Measurements from ENCODE around the gene EDC4. TPM values are rescaled to one million over a fixed set of nuclear protein-coding genes. Genes with fewer than 3 reads are reported as not detected.
"Not testable (repeated sequence)": the region's sequence is repeated elsewhere in the genome, so short reads cannot be mapped to it uniquely, and the experiment has no call there.

The EDC4 gene
- total RNA-seq, 1 donor: 47.4 TPM

DNA sequence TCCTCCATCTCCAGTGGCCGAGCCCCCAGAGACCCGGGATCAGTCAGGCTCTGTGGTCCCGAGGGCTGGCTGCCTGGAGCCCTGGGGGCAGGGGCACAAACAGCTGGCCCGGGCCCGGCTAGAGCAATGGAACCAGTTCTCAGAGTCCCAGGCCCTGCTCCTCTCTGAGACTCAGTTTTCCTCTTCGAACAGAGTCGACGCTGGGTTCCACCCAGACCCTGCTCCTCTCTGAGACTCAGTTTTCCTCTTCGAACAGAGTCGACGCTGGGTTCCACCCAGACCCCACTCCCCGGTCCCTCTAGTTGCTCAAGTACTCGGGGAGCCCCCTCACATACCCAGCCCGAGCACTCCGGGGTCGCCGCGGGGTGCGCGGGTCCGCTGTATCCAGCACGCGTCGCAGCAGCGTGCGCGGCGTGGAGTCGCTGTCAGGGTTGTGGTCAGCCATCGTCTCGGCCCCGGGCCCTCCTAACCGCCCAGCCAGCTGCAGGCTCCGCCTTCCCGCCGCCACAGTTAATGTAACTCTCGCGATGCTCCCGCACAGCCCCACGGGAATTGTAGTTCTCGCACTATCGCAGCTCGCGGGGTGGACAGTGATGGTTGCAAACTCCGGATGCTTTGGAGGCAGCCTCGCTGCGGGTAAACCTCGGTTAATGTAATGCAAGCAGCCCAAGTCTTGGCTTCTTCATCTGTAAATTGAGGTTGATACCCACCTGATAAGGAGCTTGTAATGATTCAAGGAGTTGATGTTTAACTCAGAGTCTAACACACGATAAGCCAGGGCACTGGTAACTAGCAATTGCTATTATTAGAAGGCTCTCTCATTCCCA, 39.2 kb upstream of the EDC4 start:
- TF ChIP-seq, protein P1, sequence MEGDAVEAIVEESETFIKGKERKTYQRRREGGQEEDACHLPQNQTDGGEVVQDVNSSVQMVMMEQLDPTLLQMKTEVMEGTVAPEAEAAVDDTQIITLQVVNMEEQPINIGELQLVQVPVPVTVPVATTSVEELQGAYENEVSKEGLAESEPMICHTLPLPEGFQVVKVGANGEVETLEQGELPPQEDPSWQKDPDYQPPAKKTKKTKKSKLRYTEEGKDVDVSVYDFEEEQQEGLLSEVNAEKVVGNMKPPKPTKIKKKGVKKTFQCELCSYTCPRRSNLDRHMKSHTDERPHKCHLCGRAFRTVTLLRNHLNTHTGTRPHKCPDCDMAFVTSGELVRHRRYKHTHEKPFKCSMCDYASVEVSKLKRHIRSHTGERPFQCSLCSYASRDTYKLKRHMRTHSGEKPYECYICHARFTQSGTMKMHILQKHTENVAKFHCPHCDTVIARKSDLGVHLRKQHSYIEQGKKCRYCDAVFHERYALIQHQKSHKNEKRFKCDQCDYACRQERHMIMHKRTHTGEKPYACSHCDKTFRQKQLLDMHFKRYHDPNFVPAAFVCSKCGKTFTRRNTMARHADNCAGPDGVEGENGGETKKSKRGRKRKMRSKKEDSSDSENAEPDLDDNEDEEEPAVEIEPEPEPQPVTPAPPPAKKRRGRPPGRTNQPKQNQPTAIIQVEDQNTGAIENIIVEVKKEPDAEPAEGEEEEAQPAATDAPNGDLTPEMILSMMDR (IDR thresholded peaks at IDR 0.05; ENCODE audit: insufficient read depth, low read length): no peak
- peak overlapping the region; percentile 85 for H3K4me3 ChIP-seq (ENCODE audit: low read depth, low read length)
- peak; percentile 90 for DNase-seq (ENCODE audit: low read depth)

DNA sequence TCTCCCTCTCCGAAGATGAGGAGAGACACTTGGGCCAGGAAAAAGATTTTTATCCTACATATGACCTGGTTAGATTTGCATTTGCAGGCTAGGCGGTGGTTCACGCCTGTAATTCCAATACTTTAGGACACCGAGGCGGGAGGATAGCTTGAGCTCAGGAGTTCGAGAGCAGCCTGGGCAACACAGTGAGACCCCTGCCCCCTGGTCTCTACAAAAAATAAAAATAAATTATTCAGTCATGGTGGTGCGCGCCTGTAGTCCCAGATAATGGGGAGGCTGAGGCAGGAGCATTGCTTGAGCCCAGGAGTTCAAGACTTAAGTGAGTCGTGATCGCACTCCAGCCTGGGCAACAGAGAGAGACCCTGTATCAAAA, 38.6 kb upstream of the EDC4 start:
- peak overlapping the region; percentile 85 for H3K4me3 ChIP-seq (ENCODE audit: low read depth, low read length)
- TF ChIP-seq, protein P1 (IDR thresholded peaks at IDR 0.05; ENCODE audit: insufficient read depth, low read length): no peak
- no peak for DNase-seq (ENCODE audit: low read depth)

DNA sequence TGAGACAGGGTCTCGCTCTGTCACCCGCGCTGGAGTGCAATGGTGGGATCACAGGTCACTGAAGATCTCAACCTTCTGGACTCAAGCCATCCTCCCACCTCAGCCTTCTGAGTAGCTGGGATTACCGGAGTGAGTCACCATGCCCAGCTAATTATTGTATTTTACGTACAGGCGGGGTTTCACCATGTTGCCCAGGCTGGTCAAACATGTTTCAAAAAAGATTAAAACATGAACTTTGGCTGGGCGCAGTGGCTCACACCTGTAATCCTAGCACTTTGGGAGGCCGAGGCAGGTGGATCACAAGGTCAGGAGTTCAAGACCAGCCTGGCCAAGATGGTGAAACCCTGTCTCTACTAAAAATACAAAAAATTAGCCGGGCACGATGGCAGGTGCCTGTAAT, 35.7 kb upstream of the EDC4 start:
- DNase-seq (ENCODE audit: low read depth); H3K4me3 ChIP-seq (ENCODE audit: low read depth, low read length): not testable (repeated sequence)

DNA sequence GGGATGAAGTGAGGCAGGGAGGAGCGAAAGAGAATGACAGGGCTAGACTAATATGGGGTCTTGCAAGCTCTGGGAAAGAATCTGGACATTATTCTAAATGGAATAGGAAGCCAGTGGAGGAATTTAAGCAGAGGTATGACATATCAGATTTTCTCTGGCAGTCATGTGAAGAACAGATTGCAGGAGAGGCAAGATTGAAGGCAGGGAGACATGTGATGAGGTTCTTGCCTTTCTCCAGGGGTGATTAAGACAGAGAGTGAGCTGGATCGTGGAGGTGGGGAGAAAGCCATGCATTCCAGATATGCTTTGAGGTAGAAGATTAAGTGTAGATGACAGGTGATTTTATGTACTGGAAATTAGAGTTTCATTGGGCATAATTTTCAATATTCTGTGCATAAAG, 35.0 kb upstream of the EDC4 start:
- no peak overlapping the region for H3K4me3 ChIP-seq (ENCODE audit: low read depth, low read length)
- DNase-seq (ENCODE audit: low read depth): no peak
- TF ChIP-seq, protein P1 (IDR thresholded peaks at IDR 0.05; ENCODE audit: insufficient read depth, low read length): no peak

DNA sequence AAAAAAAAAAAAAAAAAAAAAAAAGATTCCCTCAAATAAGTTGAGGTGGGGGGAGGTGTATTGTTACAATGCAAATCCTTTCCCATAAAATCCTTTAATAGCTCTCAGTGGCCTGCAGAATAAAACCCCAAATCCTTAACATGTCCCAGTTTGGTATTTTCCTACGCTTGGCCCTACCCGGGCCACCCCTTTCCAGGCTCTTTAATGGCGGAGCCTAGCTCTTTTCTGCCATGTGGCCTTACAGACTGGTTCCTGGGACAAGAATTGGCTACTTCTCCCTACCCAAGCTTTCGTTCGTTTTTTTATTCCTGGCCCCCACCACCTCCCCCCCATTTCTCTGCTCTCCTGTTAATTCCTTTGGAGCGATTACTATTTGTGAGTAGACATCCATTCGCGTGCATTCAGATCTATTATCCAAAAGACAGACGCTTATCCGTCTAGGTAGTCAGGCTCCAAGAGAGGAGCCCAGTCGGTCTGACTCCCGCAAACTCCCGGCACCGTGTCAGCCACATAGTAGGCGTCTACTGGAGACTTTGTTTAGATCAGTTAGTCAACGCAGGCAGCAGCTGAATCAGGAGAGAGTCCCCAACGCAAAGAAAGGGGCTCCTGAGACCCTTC, 31.5 kb upstream of the EDC4 start:
- TF ChIP-seq, protein P1 (IDR thresholded peaks at IDR 0.05; ENCODE audit: insufficient read depth, low read length): no peak

DNA sequence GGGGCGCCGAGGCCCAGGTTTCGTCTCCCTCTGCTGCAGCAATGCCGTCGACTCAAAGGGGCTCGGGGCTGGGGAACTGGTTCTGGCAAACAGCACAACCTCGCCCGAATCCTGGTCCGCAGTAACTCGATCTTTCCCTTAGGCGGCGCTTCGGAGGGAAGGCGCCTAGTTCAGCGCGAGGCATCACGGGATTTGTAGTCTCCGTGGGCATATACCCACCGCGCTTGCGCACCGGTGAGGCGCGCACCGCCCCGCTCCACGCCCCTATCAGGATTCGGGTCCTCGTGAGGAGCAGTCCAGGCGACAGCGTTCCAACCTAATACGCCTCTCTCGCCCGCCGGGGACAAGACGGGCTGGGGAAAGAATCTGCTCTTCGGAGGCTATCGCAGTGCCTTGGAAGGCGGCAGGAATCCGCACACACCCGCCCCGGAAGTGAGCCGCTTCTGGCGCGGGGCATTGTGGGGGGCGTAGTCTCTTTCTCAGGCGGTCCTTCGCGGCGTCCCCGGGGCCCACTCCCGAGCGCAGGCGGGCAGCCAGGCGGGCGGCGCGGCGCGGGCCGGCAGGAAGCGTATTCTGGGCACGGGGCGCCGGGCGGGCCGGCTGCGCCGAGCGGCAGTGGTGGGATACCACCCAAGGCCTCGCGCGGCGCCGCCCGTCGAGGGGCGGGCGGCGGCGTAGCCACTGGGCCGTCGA, 30.9 kb upstream of the EDC4 start, which contains the start of gene THAP11:
TSS of gene THAP11 (plus strand) at position 505 of the 693 bp plus-strand sequence. CDS start 235 bp downstream, outside the sequence.
- H3K4me3 ChIP-seq (ENCODE audit: low read depth, low read length): peak within 1 kb of the TSS; percentile 80
- DNase-seq (ENCODE audit: low read depth): peak; percentile 95
- TF ChIP-seq, protein P1 (IDR thresholded peaks at IDR 0.05; ENCODE audit: insufficient read depth, low read length): peak; percentile 92

More for the DNA sequence above, 31.5 kb upstream of the EDC4 start:
- DNase-seq (ENCODE audit: low read depth): no peak
- peak overlapping the region; percentile 50 for H3K4me3 ChIP-seq (ENCODE audit: low read depth, low read length)
